K562 (cell line): ENCODE results near the gene TMEM43. TPM values are rescaled to one million over a fixed set of nuclear protein-coding genes. Genes with fewer than 3 reads are reported as not detected.
A peak's percentile ranks its signal among the peaks of the same experiment; 100 is the strongest.

Experiments used
- ADNP ChIP-seq: fragments of 200-800 bp; sonication (Bioruptor generic); IDR thresholded peaks from 2 replicates; pipeline ENCODE4 v1.6.1; 2016; ENCODE audit warnings: missing genetic modification characterization, missing compliant biosample characterization
- BCLAF1 ChIP-seq, 2 experiments: fragments of 450-650 bp in 1 of 2; IDR thresholded peaks; 2 replicates each; pipeline ENCODE4 v1.6.1; 2011 to 2017; ENCODE audit warnings: low read depth in 2 of 2, antibody characterized with exemption in 1 of 2, borderline replicate concordance in 1 of 2, low read length in 1 of 2, mild to moderate bottlenecking in 1 of 2, mixed read lengths in 1 of 2; ENCODE audit not compliant: control insufficient read depth in 1 of 2
- BMI1 ChIP-seq: fragments of 150-350 bp; IDR thresholded peaks from 2 replicates; pipeline ENCODE4 v1.6.1; 2014; ENCODE audit warnings: low read length
- CBFA2T2 ChIP-seq: fragments of 450-650 bp; conservative IDR thresholded peaks from 2 replicates; pipeline ENCODE4 v1.6.1; 2017; ENCODE audit warnings: mild to moderate bottlenecking
- ESRRA ChIP-seq: fragments of 450-650 bp; IDR thresholded peaks from 2 replicates; pipeline ENCODE4 v1.6.1; 2014; ENCODE audit warnings: low read depth, mild to moderate bottlenecking, moderate library complexity, borderline replicate concordance
- GATA2 ChIP-seq: sonication (generic); formaldehyde crosslinking; IDR thresholded peaks from 2 replicates; pipeline ENCODE4 v1.4.0; 2020; ENCODE audit warnings: mild to moderate bottlenecking, missing genetic modification reagents
- IFI16 ChIP-seq: fragments of 250-450 bp; sonication (Bioruptor Pico); IDR thresholded peaks from 2 replicates; pipeline ENCODE4 v2.1.2; 2022; ENCODE audit warnings: mild to moderate bottlenecking, inconsistent platforms
- MXD1 ChIP-seq: fragments of 250-450 bp; sonication (Bioruptor Pico); IDR thresholded peaks from 2 replicates; pipeline ENCODE4 v1.8.0; 2021; ENCODE audit warnings: borderline replicate concordance, mild to moderate bottlenecking, moderate library complexity; ENCODE audit not compliant: poor library complexity, severe bottlenecking
- NCOA4 ChIP-seq: fragments of 450-650 bp; IDR thresholded peaks from 2 replicates; pipeline ENCODE4 v1.6.1; 2018; ENCODE audit warnings: mild to moderate bottlenecking; ENCODE audit not compliant: partially characterized antibody
- SMARCA5 ChIP-seq: fragments of 450-650 bp; IDR thresholded peaks from 2 replicates; pipeline ENCODE4 v1.6.1; 2016
- SMARCC2 ChIP-seq: fragments of 450-650 bp; IDR thresholded peaks from 2 replicates; pipeline ENCODE4 v1.6.1; 2017; ENCODE audit warnings: antibody characterized with exemption, moderate library complexity, mild to moderate bottlenecking, low read depth
- SRSF9 ChIP-seq: fragments of 200-400 bp; formaldehyde crosslinking; IDR thresholded peaks from 2 replicates; pipeline ENCODE4 v1.6.1; 2017; ENCODE audit warnings: low read depth, low read length, borderline replicate concordance
- TBL1XR1 ChIP-seq, 2 experiments: IDR thresholded peaks; 2 replicates each; pipeline ENCODE4 v1.6.1; 2012; ENCODE audit warnings: improper control_type of control experiment in 2 of 2, low read length in 2 of 2, mild to moderate bottlenecking in 1 of 2
- TBP ChIP-seq: optimal IDR thresholded peaks from 2 replicates; pipeline ENCODE3; 2011; ENCODE audit warnings: low read depth, low read length, improper control_type of control experiment
- TCF15 ChIP-seq: fragments of 250-450 bp; sonication (Bioruptor Pico); IDR thresholded peaks from 2 replicates; pipeline ENCODE4 v1.8.0; 2022; ENCODE audit warnings: moderate library complexity, mild to moderate bottlenecking, inconsistent platforms
- ZNF124 ChIP-seq: sonication (generic); formaldehyde crosslinking; IDR thresholded peaks from 2 replicates; pipeline ENCODE4 v1.8.1; 2022; ENCODE audit warnings: missing genetic modification reagents
- ZNF408 ChIP-seq: fragments of 250-450 bp; sonication (Bioruptor Pico); IDR thresholded peaks from 2 replicates; pipeline ENCODE4 v1.4.0; 2020; ENCODE audit warnings: low read depth, mild to moderate bottlenecking, moderate library complexity
- ZNF444 ChIP-seq: fragments of 250-450 bp; sonication (Bioruptor Pico); IDR thresholded peaks from 2 replicates; pipeline ENCODE4 v1.4.0; 2020; ENCODE audit warnings: mild to moderate bottlenecking, moderate library complexity
- ZNF592 ChIP-seq: fragments of 450-650 bp; IDR thresholded peaks from 2 replicates; pipeline ENCODE4 v1.6.1; 2017; ENCODE audit warnings: antibody characterized with exemption, mild to moderate bottlenecking
- ZNF668 ChIP-seq: fragments of 250-450 bp; sonication (Bioruptor Pico); IDR thresholded peaks from 2 replicates; pipeline ENCODE4 v1.8.0; 2022; ENCODE audit warnings: mild to moderate bottlenecking, inconsistent platforms
- polyA plus RNA-seq, 8 experiments: library from polyadenylated mRNA; depleted of rRNA in 4 of 8; stranded (reverse) in 5 of 8; unstranded in 3 of 8; fragments of >200 nt; fragmentation: Nextera tagmentation in 2 of 8; fragmentation: Illumina TruSeq in 1 of 8; extraction: Ambion mirVana in 2 of 8; extraction: Trizol in 1 of 8; gene quantifications; 2 replicates each; pipeline versions ENCODE4 v1.2.1 to v1.2.3, GENCODE V29; 2011 to 2014; ENCODE audit warnings: inconsistent platforms in 1 of 8, missing spikeins in 1 of 8
- total RNA-seq, 7 experiments: library from RNA; depleted of rRNA in 6 of 7; stranded (reverse); fragments of >200 nt in 6 of 7; fragmentation: Illumina TruSeq in 2 of 7; extraction: Trizol in 2 of 7; gene quantifications; 2 replicates each; pipeline versions ENCODE4 v1.2.1 to v1.2.3, GENCODE V29; 2011 to 2021; ENCODE audit warnings: low replicate concordance in 1 of 7

TMEM43 gene
- total and polyA plus RNA-seq, 9 of the 15 experiments (the other 6 are each of a cell fraction or from before 2014, with no cell fraction given): 16.7 to 46.1 (median 35.7) TPM

- TF ChIP-seq MXD1 (CRISPR knock-in tag) (no peak), ZNF408 (CRISPR knock-in tag) (no peak), SMARCA5 (no peak), SMARCC2 (no peak), SRSF9 (no peak), TCF15 (CRISPR knock-in tag) (no peak; the same call in 1 of the 2 replicates), GATA2 (no peak), BCLAF1 (IDR thresholded peaks at IDR 0.05; ENCODE audit: borderline replicate concordance in 1 of 2, control insufficient read depth in 1 of 2, low read depth in 2 of 2, low read length in 1 of 2) (0 out of 4 replicates have a peak, but pooled peaks of 1 of the 2 experiments have one; percentile 54), ZNF444 (CRISPR knock-in tag) (no peak), CBFA2T2 (no peak; the same call in 1 of the 2 replicates), IFI16 (CRISPR knock-in tag) (no peak; the same call in 1 of the 2 replicates), ESRRA (peak; percentile 46), TBL1XR1 (IDR thresholded peaks at IDR 0.05; ENCODE audit: low read length in 2 of 2) (0 out of 4 replicates have a peak, but pooled peaks of 1 of the 2 experiments have one; percentile 33), TBP (peak; percentile 86), ZNF592 (no peak), ADNP (tag) (no peak), ZNF668 (CRISPR knock-in tag) (no peak), BMI1 (no peak), NCOA4 (no peak), ZNF124 (CRISPR knock-in tag) (0 out of 2 replicates have a peak, but pooled peaks have one; percentile 36)
Measured at GRCh38 chr3:14178247-14179113, 53.6 kb downstream of the TMEM43 start, which contains the start of the genes LSM3 and XPC (continued).
